ENCODE measurements around the gene SARS2.

SARS2 gene

GRCh38 chr19:38951187-38951586 is 20.6 kb upstream of the SARS2 start:
- no peak for TF ChIP-seq CTCF (IDR thresholded peaks at IDR 0.05; ENCODE audit: low read depth, low read length)
- no peak for TF ChIP-seq MAX (IDR thresholded peaks at IDR 0.05; ENCODE audit: low read depth, low read length)
- no peak for TF ChIP-seq POLR2A (IDR thresholded peaks at IDR 0.05; ENCODE audit: extremely low read depth, insufficient read length)
- no peak for TF ChIP-seq MYC (IDR thresholded peaks at IDR 0.05; ENCODE audit: low read depth, low read length)
- no peak overlapping the region for H3K4me3 ChIP-seq (ENCODE audit: low read depth, low read length)

GRCh38 chr19:38949580-38950367 is 19.2 kb upstream of the SARS2 start:
- H3K4me3 ChIP-seq (ENCODE audit: low read depth, low read length) = no peak overlapping the region
- DNase-seq (ENCODE audit: low read depth) = no peak
- TF ChIP-seq CTCF (IDR thresholded peaks at IDR 0.05; ENCODE audit: low read depth, low read length) (no peak), MYC (IDR thresholded peaks at IDR 0.05; ENCODE audit: low read depth, low read length) (no peak), POLR2A (IDR thresholded peaks at IDR 0.05; ENCODE audit: extremely low read depth, insufficient read length) (no peak), MAX (IDR thresholded peaks at IDR 0.05; ENCODE audit: low read depth, low read length) (no peak)

More at GRCh38 chr19:38951187-38951586, 20.6 kb upstream of the SARS2 start:
- no peak for DNase-seq (ENCODE audit: low read depth)

GRCh38 chr19:38946229-38947010 is 15.9 kb upstream of the SARS2 start:
- no peak for TF ChIP-seq MYC (IDR thresholded peaks at IDR 0.05; ENCODE audit: low read depth, low read length)
- no peak for TF ChIP-seq MAX (IDR thresholded peaks at IDR 0.05; ENCODE audit: low read depth, low read length)
- TF ChIP-seq CTCF (IDR thresholded peaks at IDR 0.05; ENCODE audit: low read depth, low read length) = no peak
- TF ChIP-seq POLR2A (IDR thresholded peaks at IDR 0.05; ENCODE audit: extremely low read depth, insufficient read length) = no peak
- no peak overlapping the region for H3K4me3 ChIP-seq (ENCODE audit: low read depth, low read length)
- no peak for DNase-seq (ENCODE audit: low read depth)

GRCh38 chr19:38945562-38946228 is 15.1 kb upstream of the SARS2 start:
- no peak for DNase-seq (ENCODE audit: low read depth)
- no peak for TF ChIP-seq MAX (IDR thresholded peaks at IDR 0.05; ENCODE audit: low read depth, low read length)
- TF ChIP-seq MYC (IDR thresholded peaks at IDR 0.05; ENCODE audit: low read depth, low read length) = no peak
- no peak for TF ChIP-seq CTCF (IDR thresholded peaks at IDR 0.05; ENCODE audit: low read depth, low read length)
- no peak for TF ChIP-seq POLR2A (IDR thresholded peaks at IDR 0.05; ENCODE audit: extremely low read depth, insufficient read length)
- no peak overlapping the region for H3K4me3 ChIP-seq (ENCODE audit: low read depth, low read length)

- DNase-seq (ENCODE audit: low read depth) = no peak
- no peak for TF ChIP-seq MYC (IDR thresholded peaks at IDR 0.05; ENCODE audit: low read depth, low read length)
- TF ChIP-seq POLR2A (IDR thresholded peaks at IDR 0.05; ENCODE audit: extremely low read depth, insufficient read length) = no peak
- TF ChIP-seq CTCF (IDR thresholded peaks at IDR 0.05; ENCODE audit: low read depth, low read length) = no peak
- TF ChIP-seq MAX (IDR thresholded peaks at IDR 0.05; ENCODE audit: low read depth, low read length) = no peak
- no peak overlapping the region for H3K4me3 ChIP-seq (ENCODE audit: low read depth, low read length)
Observed at GRCh38 chr19:38944981-38945506, 14.5 kb upstream of the SARS2 start.
